ENCODE measurements around the gene GIT1. TPM values are rescaled to one million over a fixed set of nuclear protein-coding genes. Genes with fewer than 3 reads are reported as not detected.

Gene GIT1
- total and polyA plus RNA-seq, 2 of the 13 experiments (the other 11 are each of a cell fraction or from before 2014, with no cell fraction given), result 14.2 to 30.8 TPM

DNA sequence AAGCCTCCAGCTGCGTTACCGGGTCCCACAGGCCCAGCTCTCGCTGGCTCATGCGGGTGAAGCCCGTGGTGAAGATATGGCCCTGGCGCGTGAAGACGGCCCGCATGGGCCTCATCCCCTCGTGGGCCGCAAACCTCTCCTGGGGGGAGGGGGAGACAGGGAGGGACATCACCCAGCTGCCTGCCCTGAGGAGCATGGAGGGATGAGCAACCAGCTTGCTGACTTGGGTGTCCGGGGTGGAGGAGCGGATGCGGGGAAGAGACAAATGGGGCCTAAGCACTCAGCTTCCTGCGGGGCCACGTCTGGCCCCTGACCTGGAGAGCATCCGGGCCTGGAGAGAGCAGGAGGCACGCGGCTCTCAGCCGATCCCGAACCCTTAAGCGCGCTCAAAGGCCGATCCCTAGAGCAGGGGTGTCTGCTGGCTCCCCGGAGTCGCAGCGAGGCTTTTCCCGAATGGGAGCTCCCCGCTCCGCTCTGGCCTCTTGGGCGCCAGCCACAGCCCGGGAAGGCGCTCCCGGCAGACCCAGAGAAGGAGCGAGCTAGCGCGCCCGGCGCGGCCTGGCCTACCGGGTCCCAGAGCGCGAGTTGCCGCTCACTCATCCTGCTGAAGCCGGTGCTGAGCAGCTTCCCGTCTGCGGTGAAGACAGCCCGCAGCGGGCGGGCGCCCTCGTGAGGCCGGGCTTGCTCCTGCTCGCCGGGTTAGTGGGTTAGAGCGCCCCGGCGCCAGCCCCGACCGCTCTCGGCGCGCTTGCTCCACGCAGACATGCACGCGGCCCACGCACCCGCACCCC lies 28.2 kb upstream of the GIT1 start (continued):
- TF ChIP-seq SP1 (IDR thresholded peaks at IDR 0.05), result no peak
- no peak for TF ChIP-seq SP1 (CRISPR knock-in tag; IDR thresholded peaks at IDR 0.05)
- no peak for TF ChIP-seq AHR (CRISPR knock-in tag; IDR thresholded peaks at IDR 0.05)
- TF ChIP-seq, protein P1, sequence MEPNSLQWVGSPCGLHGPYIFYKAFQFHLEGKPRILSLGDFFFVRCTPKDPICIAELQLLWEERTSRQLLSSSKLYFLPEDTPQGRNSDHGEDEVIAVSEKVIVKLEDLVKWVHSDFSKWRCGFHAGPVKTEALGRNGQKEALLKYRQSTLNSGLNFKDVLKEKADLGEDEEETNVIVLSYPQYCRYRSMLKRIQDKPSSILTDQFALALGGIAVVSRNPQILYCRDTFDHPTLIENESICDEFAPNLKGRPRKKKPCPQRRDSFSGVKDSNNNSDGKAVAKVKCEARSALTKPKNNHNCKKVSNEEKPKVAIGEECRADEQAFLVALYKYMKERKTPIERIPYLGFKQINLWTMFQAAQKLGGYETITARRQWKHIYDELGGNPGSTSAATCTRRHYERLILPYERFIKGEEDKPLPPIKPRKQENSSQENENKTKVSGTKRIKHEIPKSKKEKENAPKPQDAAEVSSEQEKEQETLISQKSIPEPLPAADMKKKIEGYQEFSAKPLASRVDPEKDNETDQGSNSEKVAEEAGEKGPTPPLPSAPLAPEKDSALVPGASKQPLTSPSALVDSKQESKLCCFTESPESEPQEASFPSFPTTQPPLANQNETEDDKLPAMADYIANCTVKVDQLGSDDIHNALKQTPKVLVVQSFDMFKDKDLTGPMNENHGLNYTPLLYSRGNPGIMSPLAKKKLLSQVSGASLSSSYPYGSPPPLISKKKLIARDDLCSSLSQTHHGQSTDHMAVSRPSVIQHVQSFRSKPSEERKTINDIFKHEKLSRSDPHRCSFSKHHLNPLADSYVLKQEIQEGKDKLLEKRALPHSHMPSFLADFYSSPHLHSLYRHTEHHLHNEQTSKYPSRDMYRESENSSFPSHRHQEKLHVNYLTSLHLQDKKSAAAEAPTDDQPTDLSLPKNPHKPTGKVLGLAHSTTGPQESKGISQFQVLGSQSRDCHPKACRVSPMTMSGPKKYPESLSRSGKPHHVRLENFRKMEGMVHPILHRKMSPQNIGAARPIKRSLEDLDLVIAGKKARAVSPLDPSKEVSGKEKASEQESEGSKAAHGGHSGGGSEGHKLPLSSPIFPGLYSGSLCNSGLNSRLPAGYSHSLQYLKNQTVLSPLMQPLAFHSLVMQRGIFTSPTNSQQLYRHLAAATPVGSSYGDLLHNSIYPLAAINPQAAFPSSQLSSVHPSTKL (CRISPR knock-in tag; IDR thresholded peaks at IDR 0.05), result 0 out of 2 replicates have a peak, but pooled peaks have one; percentile 48
- no peak for TF ChIP-seq PHF21A (CRISPR knock-in tag; IDR thresholded peaks at IDR 0.05)
- peak; percentile 64; the same call in 1 of the 2 replicates for TF ChIP-seq ZSCAN25 (CRISPR knock-in tag; IDR thresholded peaks at IDR 0.05)
- TF ChIP-seq, protein P2, sequence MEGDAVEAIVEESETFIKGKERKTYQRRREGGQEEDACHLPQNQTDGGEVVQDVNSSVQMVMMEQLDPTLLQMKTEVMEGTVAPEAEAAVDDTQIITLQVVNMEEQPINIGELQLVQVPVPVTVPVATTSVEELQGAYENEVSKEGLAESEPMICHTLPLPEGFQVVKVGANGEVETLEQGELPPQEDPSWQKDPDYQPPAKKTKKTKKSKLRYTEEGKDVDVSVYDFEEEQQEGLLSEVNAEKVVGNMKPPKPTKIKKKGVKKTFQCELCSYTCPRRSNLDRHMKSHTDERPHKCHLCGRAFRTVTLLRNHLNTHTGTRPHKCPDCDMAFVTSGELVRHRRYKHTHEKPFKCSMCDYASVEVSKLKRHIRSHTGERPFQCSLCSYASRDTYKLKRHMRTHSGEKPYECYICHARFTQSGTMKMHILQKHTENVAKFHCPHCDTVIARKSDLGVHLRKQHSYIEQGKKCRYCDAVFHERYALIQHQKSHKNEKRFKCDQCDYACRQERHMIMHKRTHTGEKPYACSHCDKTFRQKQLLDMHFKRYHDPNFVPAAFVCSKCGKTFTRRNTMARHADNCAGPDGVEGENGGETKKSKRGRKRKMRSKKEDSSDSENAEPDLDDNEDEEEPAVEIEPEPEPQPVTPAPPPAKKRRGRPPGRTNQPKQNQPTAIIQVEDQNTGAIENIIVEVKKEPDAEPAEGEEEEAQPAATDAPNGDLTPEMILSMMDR (CRISPR knock-in tag; IDR thresholded peaks at IDR 0.05), result peak; percentile 90
- no peak for TF ChIP-seq ZNF644 (CRISPR knock-in tag; IDR thresholded peaks at IDR 0.05; ENCODE audit: low read depth)
- TF ChIP-seq, protein P3, sequence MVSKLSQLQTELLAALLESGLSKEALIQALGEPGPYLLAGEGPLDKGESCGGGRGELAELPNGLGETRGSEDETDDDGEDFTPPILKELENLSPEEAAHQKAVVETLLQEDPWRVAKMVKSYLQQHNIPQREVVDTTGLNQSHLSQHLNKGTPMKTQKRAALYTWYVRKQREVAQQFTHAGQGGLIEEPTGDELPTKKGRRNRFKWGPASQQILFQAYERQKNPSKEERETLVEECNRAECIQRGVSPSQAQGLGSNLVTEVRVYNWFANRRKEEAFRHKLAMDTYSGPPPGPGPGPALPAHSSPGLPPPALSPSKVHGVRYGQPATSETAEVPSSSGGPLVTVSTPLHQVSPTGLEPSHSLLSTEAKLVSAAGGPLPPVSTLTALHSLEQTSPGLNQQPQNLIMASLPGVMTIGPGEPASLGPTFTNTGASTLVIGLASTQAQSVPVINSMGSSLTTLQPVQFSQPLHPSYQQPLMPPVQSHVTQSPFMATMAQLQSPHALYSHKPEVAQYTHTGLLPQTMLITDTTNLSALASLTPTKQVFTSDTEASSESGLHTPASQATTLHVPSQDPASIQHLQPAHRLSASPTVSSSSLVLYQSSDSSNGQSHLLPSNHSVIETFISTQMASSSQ (IDR thresholded peaks at IDR 0.05; ENCODE audit: low read depth), result no peak
- TF ChIP-seq, protein P3 (CRISPR knock-in tag; IDR thresholded peaks at IDR 0.05; ENCODE audit: borderline replicate concordance), result no peak
- 0 out of 2 replicates have a peak, but pooled peaks have one; percentile 28 for TF ChIP-seq ZFP41 (CRISPR knock-in tag; IDR thresholded peaks at IDR 0.05; ENCODE audit: borderline replicate concordance)
- TF ChIP-seq KAT8 (CRISPR knock-in tag; IDR thresholded peaks at IDR 0.05), result peak; percentile 40; the same call in 1 of the 2 replicates
- TF ChIP-seq KDM5B (CRISPR knock-in tag; IDR thresholded peaks at IDR 0.05; ENCODE audit: borderline replicate concordance), result peak; percentile 40; the same call in 1 of the 2 replicates
- TF ChIP-seq, protein P4, sequence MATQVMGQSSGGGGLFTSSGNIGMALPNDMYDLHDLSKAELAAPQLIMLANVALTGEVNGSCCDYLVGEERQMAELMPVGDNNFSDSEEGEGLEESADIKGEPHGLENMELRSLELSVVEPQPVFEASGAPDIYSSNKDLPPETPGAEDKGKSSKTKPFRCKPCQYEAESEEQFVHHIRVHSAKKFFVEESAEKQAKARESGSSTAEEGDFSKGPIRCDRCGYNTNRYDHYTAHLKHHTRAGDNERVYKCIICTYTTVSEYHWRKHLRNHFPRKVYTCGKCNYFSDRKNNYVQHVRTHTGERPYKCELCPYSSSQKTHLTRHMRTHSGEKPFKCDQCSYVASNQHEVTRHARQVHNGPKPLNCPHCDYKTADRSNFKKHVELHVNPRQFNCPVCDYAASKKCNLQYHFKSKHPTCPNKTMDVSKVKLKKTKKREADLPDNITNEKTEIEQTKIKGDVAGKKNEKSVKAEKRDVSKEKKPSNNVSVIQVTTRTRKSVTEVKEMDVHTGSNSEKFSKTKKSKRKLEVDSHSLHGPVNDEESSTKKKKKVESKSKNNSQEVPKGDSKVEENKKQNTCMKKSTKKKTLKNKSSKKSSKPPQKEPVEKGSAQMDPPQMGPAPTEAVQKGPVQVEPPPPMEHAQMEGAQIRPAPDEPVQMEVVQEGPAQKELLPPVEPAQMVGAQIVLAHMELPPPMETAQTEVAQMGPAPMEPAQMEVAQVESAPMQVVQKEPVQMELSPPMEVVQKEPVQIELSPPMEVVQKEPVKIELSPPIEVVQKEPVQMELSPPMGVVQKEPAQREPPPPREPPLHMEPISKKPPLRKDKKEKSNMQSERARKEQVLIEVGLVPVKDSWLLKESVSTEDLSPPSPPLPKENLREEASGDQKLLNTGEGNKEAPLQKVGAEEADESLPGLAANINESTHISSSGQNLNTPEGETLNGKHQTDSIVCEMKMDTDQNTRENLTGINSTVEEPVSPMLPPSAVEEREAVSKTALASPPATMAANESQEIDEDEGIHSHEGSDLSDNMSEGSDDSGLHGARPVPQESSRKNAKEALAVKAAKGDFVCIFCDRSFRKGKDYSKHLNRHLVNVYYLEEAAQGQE (IDR thresholded peaks at IDR 0.05; ENCODE audit: borderline replicate concordance in 1 of 2, low read depth in 1 of 2, low read length in 2 of 2), result 0 out of 4 replicates have a peak, but pooled peaks of 1 of the 2 experiments have one; percentile 11
- TF ChIP-seq ZBTB8A (CRISPR knock-in tag; IDR thresholded peaks at IDR 0.05; ENCODE audit: borderline replicate concordance, low read depth), result no peak
